H1 (cell line): ENCODE results near the gene CIC. TPM values are rescaled to one million over a fixed set of nuclear protein-coding genes. Genes with fewer than 3 reads are reported as not detected.

Experiments used
- ATF3 ChIP-seq: IDR thresholded peaks from 2 replicates; pipeline ENCODE4 v1.6.1; 2011; ENCODE audit warnings: low read depth, mild to moderate bottlenecking, low read length; ENCODE audit not compliant: insufficient read depth
- BACH1 ChIP-seq: IDR thresholded peaks from 2 replicates; pipeline ENCODE4 v1.6.1; 2012; ENCODE audit warnings: low read length, improper control_type of control experiment
- CBX8 ChIP-seq: fragments of 300-800, 300-1000 bp; sonication (generic); IDR thresholded peaks from 2 replicates; pipeline ENCODE4 v1.7.1; 2016; ENCODE audit warnings: low read depth, low read length, borderline replicate concordance
- CHD2 ChIP-seq: IDR thresholded peaks from 2 replicates; pipeline ENCODE4 v1.6.1; 2012; ENCODE audit warnings: low read length, improper control_type of control experiment
- MAFK ChIP-seq: IDR thresholded peaks from 2 replicates; pipeline ENCODE4 v1.6.1; 2012; ENCODE audit warnings: low read depth, mild to moderate bottlenecking, improper control_type of control experiment, low read length
- RAD21 ChIP-seq, 2 experiments: IDR thresholded peaks in 1 of 2; conservative IDR thresholded peaks in 1 of 2; 2 replicates each; pipeline ENCODE4 v1.6.1; 2011; ENCODE audit warnings: low read depth in 2 of 2, low read length in 2 of 2, improper control_type of control experiment in 1 of 2, inconsistent platforms in 1 of 2, mild to moderate bottlenecking in 1 of 2, moderate library complexity in 1 of 2
- polyA plus RNA-seq, 7 experiments: library from polyadenylated mRNA; depleted of rRNA in 3 of 7; stranded (reverse) in 5 of 7; unstranded in 2 of 7; fragments of >200 nt in 5 of 7; fragments of 200-250 nt in 2 of 7; gene quantifications; 1 replicate in 5 of 7; 2 replicates in 1 of 7; 4 replicates in 1 of 7; pipeline versions ENCODE4 v1.2.1 to v1.2.3, GENCODE V29; 2011 to 2013; ENCODE audit warnings: missing spikeins in 2 of 7, mixed read lengths in 2 of 7
- total RNA-seq: library from RNA; stranded (reverse); fragmentation: NEBNext Ultra II Directional; extraction: Animal tissue kit (Norgen Biotek cat#: 25700); gene quantifications from 2 replicates; pipeline ENCODE4 v1.2.1, GENCODE V29; 2021
- TF ChIP-seq, protein P1 (sequence below): fragments of 300-600 bp; sonication (generic); IDR thresholded peaks from 2 replicates; pipeline ENCODE4 v1.7.1; 2012; ENCODE audit warnings: low read length, moderate library complexity, mild to moderate bottlenecking, inconsistent platforms; ENCODE audit not compliant: insufficient replicate concordance
- TF ChIP-seq, protein P2 (sequence below): IDR thresholded peaks from 2 replicates; pipeline ENCODE4 v1.6.1; 2012; ENCODE audit warnings: low read length, inconsistent platforms

CIC gene
- total and polyA plus RNA-seq, 2 of the 8 experiments (the other 6 are each of a cell fraction or from before 2014, with no cell fraction given) = 13.2 to 43.6 TPM

DNA sequence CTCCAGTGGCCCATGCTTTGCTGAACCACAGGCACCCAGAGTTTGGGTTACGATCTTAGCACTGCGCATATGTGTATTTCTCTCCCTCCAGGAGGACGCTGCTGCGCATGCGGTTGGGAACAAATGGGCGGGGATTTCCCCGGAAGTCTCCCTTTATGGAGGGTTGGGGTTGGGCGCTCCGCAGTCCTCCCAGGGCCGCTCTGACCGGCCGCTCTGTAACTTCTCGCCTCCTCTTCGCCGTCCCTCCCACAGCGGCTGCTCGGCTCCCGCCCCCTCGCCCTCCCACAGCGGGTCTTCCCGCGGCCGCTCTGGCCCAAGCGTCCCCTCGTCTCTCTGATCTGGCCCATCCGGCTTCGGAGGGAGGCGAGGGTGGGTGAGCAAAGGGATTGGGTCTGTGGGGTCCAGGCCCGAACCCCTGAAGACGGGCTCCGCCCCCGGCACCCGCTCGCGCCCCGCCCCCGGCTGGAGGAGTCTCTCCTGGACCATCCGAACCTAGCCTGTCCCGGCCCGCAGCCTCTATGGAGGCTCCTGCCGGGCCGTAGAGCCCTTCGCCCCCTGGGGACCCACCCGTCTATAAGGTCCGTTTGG, 56.4 kb downstream of the CIC start, which contains the start of gene MEGF8 (continued):
- TF ChIP-seq, protein P1, sequence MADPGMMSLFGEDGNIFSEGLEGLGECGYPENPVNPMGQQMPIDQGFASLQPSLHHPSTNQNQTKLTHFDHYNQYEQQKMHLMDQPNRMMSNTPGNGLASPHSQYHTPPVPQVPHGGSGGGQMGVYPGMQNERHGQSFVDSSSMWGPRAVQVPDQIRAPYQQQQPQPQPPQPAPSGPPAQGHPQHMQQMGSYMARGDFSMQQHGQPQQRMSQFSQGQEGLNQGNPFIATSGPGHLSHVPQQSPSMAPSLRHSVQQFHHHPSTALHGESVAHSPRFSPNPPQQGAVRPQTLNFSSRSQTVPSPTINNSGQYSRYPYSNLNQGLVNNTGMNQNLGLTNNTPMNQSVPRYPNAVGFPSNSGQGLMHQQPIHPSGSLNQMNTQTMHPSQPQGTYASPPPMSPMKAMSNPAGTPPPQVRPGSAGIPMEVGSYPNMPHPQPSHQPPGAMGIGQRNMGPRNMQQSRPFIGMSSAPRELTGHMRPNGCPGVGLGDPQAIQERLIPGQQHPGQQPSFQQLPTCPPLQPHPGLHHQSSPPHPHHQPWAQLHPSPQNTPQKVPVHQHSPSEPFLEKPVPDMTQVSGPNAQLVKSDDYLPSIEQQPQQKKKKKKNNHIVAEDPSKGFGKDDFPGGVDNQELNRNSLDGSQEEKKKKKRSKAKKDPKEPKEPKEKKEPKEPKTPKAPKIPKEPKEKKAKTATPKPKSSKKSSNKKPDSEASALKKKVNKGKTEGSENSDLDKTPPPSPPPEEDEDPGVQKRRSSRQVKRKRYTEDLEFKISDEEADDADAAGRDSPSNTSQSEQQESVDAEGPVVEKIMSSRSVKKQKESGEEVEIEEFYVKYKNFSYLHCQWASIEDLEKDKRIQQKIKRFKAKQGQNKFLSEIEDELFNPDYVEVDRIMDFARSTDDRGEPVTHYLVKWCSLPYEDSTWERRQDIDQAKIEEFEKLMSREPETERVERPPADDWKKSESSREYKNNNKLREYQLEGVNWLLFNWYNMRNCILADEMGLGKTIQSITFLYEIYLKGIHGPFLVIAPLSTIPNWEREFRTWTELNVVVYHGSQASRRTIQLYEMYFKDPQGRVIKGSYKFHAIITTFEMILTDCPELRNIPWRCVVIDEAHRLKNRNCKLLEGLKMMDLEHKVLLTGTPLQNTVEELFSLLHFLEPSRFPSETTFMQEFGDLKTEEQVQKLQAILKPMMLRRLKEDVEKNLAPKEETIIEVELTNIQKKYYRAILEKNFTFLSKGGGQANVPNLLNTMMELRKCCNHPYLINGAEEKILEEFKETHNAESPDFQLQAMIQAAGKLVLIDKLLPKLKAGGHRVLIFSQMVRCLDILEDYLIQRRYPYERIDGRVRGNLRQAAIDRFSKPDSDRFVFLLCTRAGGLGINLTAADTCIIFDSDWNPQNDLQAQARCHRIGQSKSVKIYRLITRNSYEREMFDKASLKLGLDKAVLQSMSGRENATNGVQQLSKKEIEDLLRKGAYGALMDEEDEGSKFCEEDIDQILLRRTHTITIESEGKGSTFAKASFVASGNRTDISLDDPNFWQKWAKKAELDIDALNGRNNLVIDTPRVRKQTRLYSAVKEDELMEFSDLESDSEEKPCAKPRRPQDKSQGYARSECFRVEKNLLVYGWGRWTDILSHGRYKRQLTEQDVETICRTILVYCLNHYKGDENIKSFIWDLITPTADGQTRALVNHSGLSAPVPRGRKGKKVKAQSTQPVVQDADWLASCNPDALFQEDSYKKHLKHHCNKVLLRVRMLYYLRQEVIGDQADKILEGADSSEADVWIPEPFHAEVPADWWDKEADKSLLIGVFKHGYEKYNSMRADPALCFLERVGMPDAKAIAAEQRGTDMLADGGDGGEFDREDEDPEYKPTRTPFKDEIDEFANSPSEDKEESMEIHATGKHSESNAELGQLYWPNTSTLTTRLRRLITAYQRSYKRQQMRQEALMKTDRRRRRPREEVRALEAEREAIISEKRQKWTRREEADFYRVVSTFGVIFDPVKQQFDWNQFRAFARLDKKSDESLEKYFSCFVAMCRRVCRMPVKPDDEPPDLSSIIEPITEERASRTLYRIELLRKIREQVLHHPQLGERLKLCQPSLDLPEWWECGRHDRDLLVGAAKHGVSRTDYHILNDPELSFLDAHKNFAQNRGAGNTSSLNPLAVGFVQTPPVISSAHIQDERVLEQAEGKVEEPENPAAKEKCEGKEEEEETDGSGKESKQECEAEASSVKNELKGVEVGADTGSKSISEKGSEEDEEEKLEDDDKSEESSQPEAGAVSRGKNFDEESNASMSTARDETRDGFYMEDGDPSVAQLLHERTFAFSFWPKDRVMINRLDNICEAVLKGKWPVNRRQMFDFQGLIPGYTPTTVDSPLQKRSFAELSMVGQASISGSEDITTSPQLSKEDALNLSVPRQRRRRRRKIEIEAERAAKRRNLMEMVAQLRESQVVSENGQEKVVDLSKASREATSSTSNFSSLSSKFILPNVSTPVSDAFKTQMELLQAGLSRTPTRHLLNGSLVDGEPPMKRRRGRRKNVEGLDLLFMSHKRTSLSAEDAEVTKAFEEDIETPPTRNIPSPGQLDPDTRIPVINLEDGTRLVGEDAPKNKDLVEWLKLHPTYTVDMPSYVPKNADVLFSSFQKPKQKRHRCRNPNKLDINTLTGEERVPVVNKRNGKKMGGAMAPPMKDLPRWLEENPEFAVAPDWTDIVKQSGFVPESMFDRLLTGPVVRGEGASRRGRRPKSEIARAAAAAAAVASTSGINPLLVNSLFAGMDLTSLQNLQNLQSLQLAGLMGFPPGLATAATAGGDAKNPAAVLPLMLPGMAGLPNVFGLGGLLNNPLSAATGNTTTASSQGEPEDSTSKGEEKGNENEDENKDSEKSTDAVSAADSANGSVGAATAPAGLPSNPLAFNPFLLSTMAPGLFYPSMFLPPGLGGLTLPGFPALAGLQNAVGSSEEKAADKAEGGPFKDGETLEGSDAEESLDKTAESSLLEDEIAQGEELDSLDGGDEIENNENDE = no peak
- no peak for TF ChIP-seq CBX8
- TF ChIP-seq, protein P2, sequence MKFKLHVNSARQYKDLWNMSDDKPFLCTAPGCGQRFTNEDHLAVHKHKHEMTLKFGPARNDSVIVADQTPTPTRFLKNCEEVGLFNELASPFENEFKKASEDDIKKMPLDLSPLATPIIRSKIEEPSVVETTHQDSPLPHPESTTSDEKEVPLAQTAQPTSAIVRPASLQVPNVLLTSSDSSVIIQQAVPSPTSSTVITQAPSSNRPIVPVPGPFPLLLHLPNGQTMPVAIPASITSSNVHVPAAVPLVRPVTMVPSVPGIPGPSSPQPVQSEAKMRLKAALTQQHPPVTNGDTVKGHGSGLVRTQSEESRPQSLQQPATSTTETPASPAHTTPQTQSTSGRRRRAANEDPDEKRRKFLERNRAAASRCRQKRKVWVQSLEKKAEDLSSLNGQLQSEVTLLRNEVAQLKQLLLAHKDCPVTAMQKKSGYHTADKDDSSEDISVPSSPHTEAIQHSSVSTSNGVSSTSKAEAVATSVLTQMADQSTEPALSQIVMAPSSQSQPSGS = no peak
- no peak; the same call in 1 of the 2 replicates for TF ChIP-seq BACH1
- peak; percentile 62 to 63; a peak in 3 of 4 replicates for TF ChIP-seq RAD21 (IDR thresholded peaks at IDR 0.05 in 1 of 2, conservative IDR thresholded peaks at IDR 0.05 in 1 of 2; ENCODE audit: low read depth in 2 of 2, low read length in 2 of 2)
- no peak for TF ChIP-seq ATF3
- TF ChIP-seq CHD2 = no peak
- no peak for TF ChIP-seq MAFK
